HG02970 (cell line): Measurements from ENCODE around the gene THSD7A.

Experiments
- ATAC-seq: cut with Tn5 transposase; IDR thresholded peaks from one replicate; pipeline ENCODE4 v1.9.1; 2021; ENCODE audit warnings: mild to moderate bottlenecking, moderate library complexity, moderate number of reproducible peaks; ENCODE audit not compliant: unreplicated experiment, low FRiP score

The THSD7A gene

DNA sequence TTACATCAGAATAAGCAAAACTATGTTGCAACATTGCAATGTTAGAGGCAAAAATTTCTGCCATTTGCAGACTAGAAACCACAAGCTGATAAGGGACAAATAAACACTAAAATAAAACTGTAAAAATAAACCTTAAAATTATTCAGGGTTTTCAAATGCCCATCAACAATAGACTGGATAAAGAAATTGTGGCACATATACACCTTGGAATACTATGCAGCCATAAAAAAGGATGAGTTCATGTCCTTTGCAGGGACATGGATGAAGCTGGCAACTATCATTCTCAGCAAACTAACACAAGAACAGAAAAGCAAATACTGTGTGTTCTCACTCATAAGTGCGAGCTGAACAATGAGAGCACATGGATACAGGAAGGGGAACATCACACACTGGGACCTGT is 473.4 kb downstream of the THSD7A start:
- no peak for ATAC-seq

- no peak for ATAC-seq
Measured at GRCh38 chr7:11355399-11356005, 476.5 kb downstream of the THSD7A start.

DNA sequence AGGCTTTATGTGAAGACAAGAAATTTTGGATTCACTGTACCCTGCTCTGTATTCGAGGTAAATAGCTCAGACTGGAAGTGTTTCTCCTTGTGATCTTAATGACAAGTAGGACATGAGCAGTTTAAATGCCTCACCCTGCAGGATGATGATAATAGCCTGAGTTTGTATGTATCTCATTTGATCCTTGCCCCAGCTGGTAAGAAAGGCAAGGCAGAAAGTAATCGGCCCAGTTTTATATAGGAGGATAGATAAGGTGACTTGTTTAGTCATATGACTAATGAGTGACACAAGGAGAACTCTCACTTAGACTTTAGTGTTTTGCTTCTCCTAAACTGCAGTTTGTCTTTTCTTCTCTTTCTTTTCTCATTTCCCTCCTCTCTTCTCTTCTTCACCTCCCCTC is 485.7 kb downstream of the THSD7A start:
- ATAC-seq = no peak

GRCh38 chr7:11345621-11346020 is 486.4 kb downstream of the THSD7A start:
- no peak for ATAC-seq

- ATAC-seq = no peak
Measured at GRCh38 chr7:11343818-11344413, 488.1 kb downstream of the THSD7A start.

GRCh38 chr7:11343136-11343535 is 488.9 kb downstream of the THSD7A start:
- no peak for ATAC-seq

DNA sequence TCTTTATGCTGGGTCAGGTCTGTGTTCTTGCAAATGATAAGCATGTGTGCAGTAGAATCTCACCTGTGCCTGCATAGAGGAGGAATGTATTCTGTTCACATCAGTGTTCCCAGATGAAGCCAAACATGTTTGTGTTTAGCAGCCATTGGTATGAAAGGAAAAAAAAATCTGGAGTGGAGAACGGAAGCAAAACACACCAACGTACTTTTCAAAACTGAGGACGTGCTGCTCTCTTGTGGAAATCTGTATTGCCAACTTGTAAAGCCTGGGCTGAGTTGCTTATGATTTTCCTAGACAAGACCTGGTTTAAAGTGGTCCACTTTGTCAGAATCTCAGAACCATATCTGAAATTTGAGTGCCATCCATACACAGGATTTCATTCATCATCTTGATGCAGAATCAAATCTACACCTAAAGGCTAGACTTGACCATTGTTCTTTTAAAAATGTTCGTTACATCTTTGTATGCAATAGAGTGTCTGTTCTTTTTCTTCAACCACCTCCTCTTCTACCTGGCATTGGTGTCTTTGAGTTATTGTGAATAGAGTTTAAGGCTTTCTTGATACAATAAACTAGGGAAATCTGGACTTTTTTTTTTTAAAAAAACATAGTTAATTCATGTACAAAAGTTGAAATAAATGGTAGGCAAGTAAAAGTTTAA is 490.6 kb downstream of the THSD7A start:
- ATAC-seq = no peak

DNA sequence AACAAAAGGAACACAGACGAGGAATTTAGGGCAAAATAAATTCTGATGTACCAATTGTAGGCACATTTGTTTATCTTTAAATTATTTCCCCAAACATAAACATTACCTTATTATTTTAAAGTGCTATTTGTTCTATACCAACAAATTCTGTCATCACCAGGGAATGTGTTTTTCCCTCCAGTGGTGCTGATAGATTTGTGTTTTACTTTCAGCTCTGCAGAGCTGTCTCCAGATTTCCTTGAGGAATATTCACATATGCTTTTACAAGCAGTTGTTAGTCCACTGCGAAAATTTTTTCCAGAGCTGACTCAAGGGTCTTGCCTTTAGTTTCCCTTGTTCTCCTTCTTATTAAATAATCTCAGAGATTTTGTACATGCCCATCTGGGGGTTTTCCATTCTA is 495.6 kb downstream of the THSD7A start:
- no peak for ATAC-seq

DNA sequence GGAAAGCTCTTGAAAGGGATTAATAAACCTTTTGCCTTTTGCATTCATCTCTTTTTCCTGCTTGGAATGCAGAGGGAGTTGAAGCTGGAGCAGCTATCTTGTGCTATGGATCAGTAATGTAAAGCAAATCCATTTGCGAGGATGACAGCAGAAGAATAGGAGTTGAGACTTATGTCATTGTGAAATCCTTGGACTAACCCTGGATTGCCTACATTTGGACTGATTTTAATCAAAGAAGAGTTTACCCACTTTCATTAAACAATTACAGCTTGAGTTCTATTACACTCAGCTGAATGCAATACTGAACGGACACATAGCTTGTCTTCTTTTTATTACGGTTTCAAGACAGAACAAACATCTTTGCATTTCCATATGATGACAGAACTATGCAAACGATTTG is 496.1 kb downstream of the THSD7A start:
- no peak for ATAC-seq

DNA sequence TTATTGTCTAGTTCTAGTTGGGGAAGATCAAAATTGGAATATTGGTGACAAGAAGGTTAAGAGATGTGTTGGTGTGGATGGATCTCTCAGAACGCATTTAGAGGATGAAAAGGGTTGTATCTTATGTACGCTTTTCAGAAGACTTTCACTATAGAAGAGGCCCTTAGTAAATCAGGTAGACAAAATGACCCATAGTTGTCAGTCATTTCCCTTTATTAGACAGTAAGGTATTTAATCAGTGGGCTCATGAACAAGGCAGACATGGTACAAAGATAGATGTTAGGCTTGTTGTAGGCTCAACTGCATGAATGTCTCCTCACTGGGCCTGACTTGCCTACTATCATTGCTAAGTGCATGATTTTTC is 499.2 kb downstream of the THSD7A start:
- ATAC-seq = peak; percentile 26

DNA sequence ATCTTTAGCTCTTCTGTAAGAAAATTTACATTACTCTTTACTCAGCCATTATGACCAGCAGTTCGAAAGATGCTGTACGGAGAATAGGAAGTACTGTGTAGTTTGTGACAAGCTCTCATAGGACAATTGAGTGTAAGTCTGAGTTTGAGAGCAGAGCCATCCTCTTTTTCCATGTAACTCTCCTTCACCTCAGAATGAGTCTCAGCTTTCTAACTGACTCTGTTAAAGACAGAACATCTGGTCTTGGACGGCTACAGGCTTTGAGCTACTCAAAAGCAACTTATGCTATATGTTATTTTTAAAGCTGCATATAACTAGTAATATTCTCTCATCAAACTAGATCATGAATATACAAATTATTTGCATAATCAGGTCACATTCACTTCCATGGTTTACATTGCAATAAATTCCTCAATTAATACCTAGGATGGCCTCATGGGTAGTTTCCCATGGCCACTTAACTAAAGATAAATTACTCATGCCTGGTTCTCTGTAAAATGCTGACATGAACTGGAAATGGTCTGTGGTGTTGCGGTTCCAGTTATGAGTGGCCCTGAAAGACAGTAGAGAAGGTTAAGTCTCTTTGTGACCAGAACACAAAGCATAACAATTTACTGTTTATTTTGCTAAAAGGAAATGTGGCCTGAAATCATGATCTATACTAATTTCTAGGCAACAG is 499.7 kb downstream of the THSD7A start:
- ATAC-seq = peak; percentile 78

DNA sequence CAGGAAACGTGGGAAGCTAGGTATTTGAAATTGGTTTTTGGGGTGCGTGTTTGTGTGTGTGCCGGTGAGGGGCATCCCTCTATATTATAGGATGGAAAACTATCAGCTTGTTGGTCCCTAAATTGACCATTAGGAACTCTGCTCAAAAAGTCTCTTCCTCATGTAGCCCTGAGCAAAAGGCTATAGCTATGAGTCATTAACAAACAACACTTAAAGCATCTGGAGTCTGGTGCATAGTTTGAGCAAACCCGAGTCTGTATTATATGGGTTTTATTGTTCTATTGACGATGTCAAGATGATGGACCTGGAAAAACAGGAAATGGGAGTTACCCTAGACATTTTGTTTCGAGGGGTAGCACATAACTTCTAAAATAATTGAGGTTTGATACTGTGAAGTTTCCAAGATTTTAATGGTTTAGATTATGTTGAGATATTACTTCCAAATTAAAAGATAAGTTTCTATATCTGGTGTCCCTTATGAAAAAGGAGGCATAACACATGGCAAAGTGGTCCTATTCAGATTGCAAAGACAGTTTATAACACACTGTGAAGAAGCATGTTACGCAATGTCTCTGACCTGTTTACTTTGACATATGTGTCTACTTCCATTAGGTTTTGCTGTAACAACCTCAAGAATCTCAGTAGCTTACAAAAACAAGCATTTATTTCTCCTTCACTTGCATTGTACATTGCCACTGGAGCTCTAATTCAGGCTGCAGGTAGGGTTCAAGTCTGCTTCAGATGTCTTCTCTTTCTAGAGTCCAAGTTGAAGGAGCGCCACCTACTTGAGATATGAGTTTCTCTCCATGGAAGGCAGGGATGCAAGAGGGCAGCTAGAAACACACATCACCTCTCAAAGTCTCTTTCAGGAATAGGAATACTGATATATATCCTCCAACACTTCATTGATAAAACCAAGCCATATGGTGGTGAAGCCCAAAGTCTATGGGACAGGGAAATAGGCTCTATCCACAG is 500.6 kb downstream of the THSD7A start:
- no peak for ATAC-seq

DNA sequence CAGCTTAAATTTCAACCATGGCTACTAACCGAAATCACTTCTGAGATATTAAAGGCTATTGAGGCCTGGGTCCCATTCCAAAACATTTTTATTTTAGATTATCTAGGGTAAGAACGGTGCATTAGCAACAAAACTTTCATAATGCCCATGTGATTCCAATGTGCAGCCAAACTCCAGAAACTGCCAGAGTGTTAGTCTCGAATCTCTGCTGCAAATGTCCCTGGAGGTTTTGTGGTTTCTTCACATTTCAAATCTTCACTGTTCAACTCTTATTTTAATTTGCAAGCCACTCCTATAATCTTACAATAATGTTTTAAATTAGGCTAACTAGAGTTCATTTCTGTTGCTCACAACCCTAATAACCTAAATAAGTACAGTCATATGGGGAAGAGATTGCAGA is 501.3 kb downstream of the THSD7A start:
- ATAC-seq = no peak

GRCh38 chr7:11330208-11330607 is 501.8 kb downstream of the THSD7A start:
- ATAC-seq = no peak

DNA sequence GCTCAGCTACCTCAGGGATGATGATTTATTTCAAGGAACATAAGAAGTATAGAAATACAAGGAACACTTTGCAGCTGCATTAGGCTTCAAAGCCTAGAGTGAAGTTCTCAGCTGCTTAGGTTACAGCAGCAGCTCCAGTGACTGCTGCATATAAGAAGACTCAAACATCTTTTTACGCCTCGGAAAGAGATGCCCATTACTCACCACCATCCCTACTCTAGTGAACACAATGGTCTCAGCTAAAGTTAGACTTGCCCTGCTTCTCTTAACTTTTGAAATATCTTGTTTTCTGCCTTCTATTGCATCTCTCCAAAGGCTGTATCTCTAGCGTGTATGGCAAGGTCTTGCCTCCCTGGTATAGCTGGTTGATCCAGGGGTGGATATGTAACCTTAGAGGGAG is 502.4 kb downstream of the THSD7A start:
- no peak for ATAC-seq

DNA sequence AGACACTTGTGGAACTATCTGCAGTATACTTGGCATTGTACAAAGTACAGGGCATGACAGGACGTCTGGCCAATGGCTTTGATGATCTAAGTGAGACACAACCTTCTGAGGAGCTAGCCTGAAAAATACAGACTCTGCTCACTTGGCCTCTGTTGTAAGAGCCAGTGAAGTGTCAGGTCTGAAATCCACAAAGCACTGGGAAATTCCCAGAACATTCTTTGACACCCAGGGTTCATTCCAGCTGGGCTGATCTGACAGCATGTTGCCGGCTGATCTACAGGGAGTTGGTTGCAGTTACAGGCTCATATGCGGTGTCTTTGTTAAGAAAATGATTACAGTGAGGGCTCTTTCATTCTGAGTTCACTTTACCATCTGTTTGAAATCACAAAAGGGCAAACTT is 503.7 kb downstream of the THSD7A start:
- ATAC-seq = no peak

- no peak for ATAC-seq
Measured at GRCh38 chr7:11327633-11328032, 504.4 kb downstream of the THSD7A start.
